ENCODE results near the gene KCNJ10. TPM values are rescaled to one million over a fixed set of nuclear protein-coding genes. Genes with fewer than 3 reads are reported as not detected.

Gene KCNJ10
- total RNA-seq, result not detected in 2 replicates

GRCh38 chr1:160069460-160070231, at the start of gene KCNJ10:
Gene KCNJ10, minus strand, starts transcription at chr1:160070160. Its CDS starts 27,628 bp downstream, at chr1:160042532.

GRCh38 chr1:160115545-160116282, 45.8 kb upstream of the KCNJ10 start, which contains the start of gene ATP1A2:
Gene ATP1A2, plus strand, starts transcription at chr1:160115759. Its CDS starts 103 bp downstream, at chr1:160115862.

GRCh38 chr1:160097911-160098851, 28.2 kb upstream of the KCNJ10 start, which contains the start of gene IGSF8:
Gene IGSF8, minus strand, starts transcription at chr1:160098619. Its CDS starts 147 bp downstream, at chr1:160098472.

GRCh38 chr1:160081261-160081936, 11.4 kb upstream of the KCNJ10 start, which contains the start of gene KCNJ9:
Gene KCNJ9, plus strand, starts transcription at chr1:160081538. Its CDS starts 2,493 bp downstream, at chr1:160084031.

GRCh38 chr1:160031365-160032164, 38.4 kb downstream of the KCNJ10 start, which contains the start of gene PIGM:
Gene PIGM, minus strand, starts transcription at chr1:160031990. Its CDS starts 251 bp downstream, at chr1:160031739.

GRCh38 chr1:159953536-159954515, 116.1 kb downstream of the KCNJ10 start, which contains the start of gene SLAMF9:
Gene SLAMF9, minus strand, starts transcription at chr1:159954237. Its CDS starts 100 bp downstream, at chr1:159954137.

Other genes with a start within 250 kb of the KCNJ10 start
- not detected in 2 replicates for gene SLAMF8, start 243.3 kb downstream of the KCNJ10 start, total RNA-seq
- 0.07 TPM in 1 of 2 replicates, not detected in the other for gene VSIG8, start 207.5 kb downstream of the KCNJ10 start, total RNA-seq
- 0.39 and 0.73 TPM in 2 replicates for gene CFAP45, start 170.0 kb downstream of the KCNJ10 start, total RNA-seq
- 326 and 427 TPM in 2 replicates for gene TAGLN2, start 144.7 kb downstream of the KCNJ10 start, total RNA-seq
- 0.36 TPM in 1 of 2 replicates, not detected in the other for gene IGSF9, start 124.5 kb downstream of the KCNJ10 start, total RNA-seq
- gene SLAMF9, start 115.9 kb downstream of the KCNJ10 start, total RNA-seq, result 0.26 and 0.59 TPM in 2 replicates
- gene PIGM, start 38.2 kb downstream of the KCNJ10 start, total RNA-seq, result 5.5 and 5.7 TPM in 2 replicates
- gene KCNJ9, start 11.4 kb upstream of the KCNJ10 start, total RNA-seq, result under 0.01 TPM in 1 of 2 replicates, not detected in the other
- 69.9 and 91.7 TPM in 2 replicates for gene IGSF8, start 28.5 kb upstream of the KCNJ10 start, total RNA-seq
- gene ATP1A2, start 45.6 kb upstream of the KCNJ10 start, total RNA-seq, result 1.5 TPM in 2 replicates
- not detected in 2 replicates for gene ATP1A4, start 81.4 kb upstream of the KCNJ10 start, total RNA-seq
- gene CASQ1, start 120.4 kb upstream of the KCNJ10 start, total RNA-seq, result 0.10 and 0.20 TPM in 2 replicates
- 207 and 217 TPM in 2 replicates for gene PEA15, start 135.2 kb upstream of the KCNJ10 start, total RNA-seq
- 82.2 and 87.7 TPM in 2 replicates for gene DCAF8, start 192.4 kb upstream of the KCNJ10 start, total RNA-seq
- 55.5 and 58.9 TPM in 2 replicates for gene PEX19, start 215.0 kb upstream of the KCNJ10 start, total RNA-seq

Data from smooth muscle cell of the pulmonary artery (primary cell).